ENCODE data around the gene LMNB1.

GRCh38 chr5:126755593-126755992, 21.3 kb upstream of the LMNB1 start:
- TF ChIP-seq CTCF (IDR thresholded peaks at IDR 0.05; ENCODE audit: low read depth, low read length) (no peak), POLR2A (IDR thresholded peaks at IDR 0.05; ENCODE audit: extremely low read depth, insufficient read length) (no peak), MYC (IDR thresholded peaks at IDR 0.05; ENCODE audit: low read depth, low read length) (no peak)
- TF ChIP-seq, protein P1, sequence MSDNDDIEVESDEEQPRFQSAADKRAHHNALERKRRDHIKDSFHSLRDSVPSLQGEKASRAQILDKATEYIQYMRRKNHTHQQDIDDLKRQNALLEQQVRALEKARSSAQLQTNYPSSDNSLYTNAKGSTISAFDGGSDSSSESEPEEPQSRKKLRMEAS (IDR thresholded peaks at IDR 0.05; ENCODE audit: low read depth, low read length) = no peak
